H9 (cell line): ENCODE data around the gene MAD1L1. TPM values are rescaled to one million over a fixed set of nuclear protein-coding genes. Genes with fewer than 3 reads are reported as not detected.

Experiments
- DNase-seq: peaks from one replicate; pipeline ENCODE4 v3.0.0-alpha.2; 2017
- H2AFZ ChIP-seq: one replicate; pipeline ENCODE4 v1.6.1; 2013; ENCODE audit warnings: mild to moderate bottlenecking, low read length, control low read depth, moderate library complexity
- H2AK5ac ChIP-seq: 2 replicates; pipeline ENCODE4 v1.6.1; 2013; ENCODE audit warnings: low read length, control low read depth, mixed read lengths; ENCODE audit not compliant: insufficient read length
- H2BK120ac ChIP-seq: one replicate; pipeline ENCODE4 v1.6.1; 2013; ENCODE audit warnings: low read depth, mild to moderate bottlenecking, low read length, control low read depth, inconsistent platforms; ENCODE audit not compliant: poor library complexity, severe bottlenecking
- H2BK12ac ChIP-seq: 2 replicates; pipeline ENCODE4 v1.6.1; 2013; ENCODE audit warnings: low read length, control low read depth, mixed read lengths, low read depth; ENCODE audit not compliant: insufficient read length
- H2BK15ac ChIP-seq: 2 replicates; pipeline ENCODE4 v1.6.1; 2013; ENCODE audit warnings: low read depth, low read length, control low read depth
- H2BK20ac ChIP-seq: one replicate; pipeline ENCODE4 v1.6.1; 2013; ENCODE audit warnings: low read depth, mild to moderate bottlenecking, low read length, control low read depth, inconsistent platforms; ENCODE audit not compliant: poor library complexity, severe bottlenecking
- H2BK5ac ChIP-seq: 2 replicates; pipeline ENCODE4 v1.6.1; 2013; ENCODE audit warnings: low read length, control low read depth, mixed read lengths; ENCODE audit not compliant: insufficient read length
- H3K14ac ChIP-seq: 2 replicates; pipeline ENCODE4 v1.6.1; 2013; ENCODE audit warnings: low read length, control low read depth; ENCODE audit not compliant: insufficient read depth
- H3K18ac ChIP-seq: 2 replicates; pipeline ENCODE4 v1.6.1; 2013; ENCODE audit warnings: low read depth, mild to moderate bottlenecking, mixed read lengths, low read length, control low read depth; ENCODE audit not compliant: insufficient read length
- H3K23ac ChIP-seq: 2 replicates; pipeline ENCODE4 v1.6.1; 2013; ENCODE audit warnings: low read length, control low read depth, mixed read lengths, low read depth; ENCODE audit not compliant: insufficient read length
- H3K23me2 ChIP-seq: 2 replicates; pipeline ENCODE4 v1.6.1; 2013; ENCODE audit warnings: low read depth, mild to moderate bottlenecking, mixed read lengths, low read length, control low read depth; ENCODE audit not compliant: insufficient read length, poor library complexity, severe bottlenecking
- H3K27ac ChIP-seq: 2 replicates; pipeline ENCODE4 v1.5.1; 2013; ENCODE audit warnings: low read length, control low read depth, mixed read lengths, low read depth; ENCODE audit not compliant: insufficient read length
- H3K27me3 ChIP-seq: 2 replicates; pipeline ENCODE4 v1.6.1; 2013; ENCODE audit warnings: low read length, control low read depth, inconsistent platforms; ENCODE audit not compliant: insufficient read depth
- H3K4ac ChIP-seq: 2 replicates; pipeline ENCODE4 v1.6.1; 2013; ENCODE audit warnings: low read depth, mild to moderate bottlenecking, control low read depth, inconsistent platforms, low read length, moderate library complexity
- H3K4me1 ChIP-seq: 2 replicates; pipeline ENCODE4 v1.6.1; 2013; ENCODE audit warnings: low read length, control low read depth, inconsistent platforms; ENCODE audit not compliant: insufficient read depth
- H3K4me2 ChIP-seq: 2 replicates; pipeline ENCODE4 v1.6.1; 2013; ENCODE audit warnings: low read length, control low read depth, mixed read lengths; ENCODE audit not compliant: insufficient read length, insufficient read depth
- H3K56ac ChIP-seq: 2 replicates; pipeline ENCODE4 v1.6.1; 2013; ENCODE audit warnings: low read depth, mild to moderate bottlenecking, mixed read lengths, low read length, control low read depth; ENCODE audit not compliant: insufficient read length
- H3K79me1 ChIP-seq: 2 replicates; pipeline ENCODE4 v1.6.1; 2013; ENCODE audit warnings: low read depth, mild to moderate bottlenecking, moderate library complexity, low read length, control low read depth, inconsistent platforms; ENCODE audit not compliant: insufficient read depth, poor library complexity, severe bottlenecking
- H3K79me2 ChIP-seq: 2 replicates; pipeline ENCODE4 v1.6.1; 2013; ENCODE audit warnings: low read length, control low read depth, inconsistent platforms; ENCODE audit not compliant: insufficient read depth
- H3K9ac ChIP-seq: 2 replicates; pipeline ENCODE4 v1.6.1; 2013; ENCODE audit warnings: low read length, control low read depth, mixed read lengths; ENCODE audit not compliant: insufficient read length; ENCODE audit errors: extremely low read depth
- H3K9me3 ChIP-seq: one replicate; pipeline ENCODE4 v1.6.1; 2013; ENCODE audit warnings: low read depth, low read length, inconsistent platforms; ENCODE audit not compliant: control insufficient read depth
- H3T11ph ChIP-seq: one replicate; pipeline ENCODE4 v1.6.1; 2013; ENCODE audit warnings: mild to moderate bottlenecking, low read length, control low read depth, inconsistent platforms
- H4K20me1 ChIP-seq: one replicate; pipeline ENCODE4 v1.6.1; 2013; ENCODE audit not compliant: control insufficient read depth, insufficient read length, insufficient read depth
- H4K5ac ChIP-seq: 2 replicates; pipeline ENCODE4 v1.6.1; 2013; ENCODE audit warnings: low read depth, mild to moderate bottlenecking, mixed read lengths, low read length, control low read depth; ENCODE audit not compliant: insufficient read length
- H4K8ac ChIP-seq: replicated peaks from 2 replicates; pipeline ENCODE4 v1.6.1; 2013; ENCODE audit warnings: low read length, control low read depth, mixed read lengths, low read depth; ENCODE audit not compliant: insufficient read length
- H4K91ac ChIP-seq: 2 replicates; pipeline ENCODE4 v1.6.1; 2013; ENCODE audit warnings: low read depth, mild to moderate bottlenecking, moderate library complexity, mixed read lengths, low read length, control low read depth; ENCODE audit not compliant: insufficient read length
- H3K27ac Mint-ChIP-seq, 3 experiments: 2 replicates in 2 of 3; 3 replicates in 1 of 3; pipeline ENCODE4 v1.8.0; 2020 to 2021; ENCODE audit warnings: mixed read lengths in 3 of 3, mild to moderate bottlenecking in 1 of 3, moderate library complexity in 1 of 3
- H3K27me3 Mint-ChIP-seq: 2 replicates; pipeline ENCODE4 v1.8.0; 2021; ENCODE audit warnings: low read depth, mild to moderate bottlenecking, moderate library complexity, mixed read lengths
- H3K36me3 Mint-ChIP-seq, 3 experiments: 2 replicates in 2 of 3; 3 replicates in 1 of 3; pipeline ENCODE4 v1.8.0; 2020 to 2021; ENCODE audit warnings: low read depth in 3 of 3, mixed read lengths in 3 of 3; ENCODE audit not compliant: insufficient read depth in 1 of 3
- H3K4me1 Mint-ChIP-seq, 2 experiments: 2 replicates each; pipeline ENCODE4 v1.8.0; 2020; ENCODE audit warnings: mixed read lengths in 2 of 2
- H3K4me3 Mint-ChIP-seq, 2 experiments: 2 replicates in 1 of 2; 3 replicates in 1 of 2; pipeline ENCODE4 v1.8.0; 2020 to 2021; ENCODE audit warnings: mild to moderate bottlenecking in 2 of 2, mixed read lengths in 2 of 2, moderate library complexity in 1 of 2
- H3K9me3 Mint-ChIP-seq, 2 experiments: 2 replicates in 1 of 2; 3 replicates in 1 of 2; pipeline ENCODE4 v1.8.0; 2020; ENCODE audit warnings: mild to moderate bottlenecking in 2 of 2, mixed read lengths in 2 of 2, moderate library complexity in 1 of 2
- CTCF ChIP-seq: fragments of 200-600 bp; sonication (generic); conservative IDR thresholded peaks from 3 replicates; pipeline ENCODE4 v1.8.0; 2021; ENCODE audit warnings: antibody characterized with exemption, mild to moderate bottlenecking
- WGBS: extraction: QIAGEN DNeasy Blood & Tissue Kit; methylation state at CpG from one replicate; pipeline ENCODE4 v1.1.7; 2013; ENCODE audit warnings: missing lambda C conversion rate, low lambda C conversion rate, mixed read lengths; ENCODE audit not compliant: insufficient read length; ENCODE audit errors: extremely low coverage; 5-methylcytosine and 5-hydroxymethylcytosine counted together
- total RNA-seq: library from RNA; stranded (reverse); gene quantifications from 2 replicates; pipeline ENCODE4 v1.2.1, GENCODE V29; 2021

MAD1L1 gene
- total RNA-seq, 1 experiment from 2014 or later: 39.0 TPM

- H3K4ac ChIP-seq: no peak overlapping the region
- H2BK20ac ChIP-seq: no peak overlapping the region
- no peak overlapping the region for H4K8ac ChIP-seq
- no peak overlapping the region for H3K18ac ChIP-seq
- H4K91ac ChIP-seq: no peak overlapping the region
- Mint-ChIP-seq H3K27ac (no peak overlapping the region; a peak in 1 of 7 replicates), H3K9me3 (no peaks in the 10 kb centered on the region), H3K4me3 (no peak overlapping the region), H3K36me3 (no peaks in the 10 kb centered on the region; a peak in 1 of 7 replicates), H3K27me3 (no peaks in the 10 kb centered on the region), H3K4me1 (peaks cover 6 to 14% of the 10 kb centered on the region in 2 experiments; a peak in 3 of 4 replicates)
- no peak for DNase-seq
- no peak overlapping the region for H2BK15ac ChIP-seq
- H4K5ac ChIP-seq: no peak overlapping the region
- H3T11ph ChIP-seq: no peak overlapping the region
- no peak overlapping the region for H2BK12ac ChIP-seq
- no peak overlapping the region for H3K4me2 ChIP-seq
- H3K27ac ChIP-seq: no peak overlapping the region
- no peaks in the 10 kb centered on the region for H3K79me2 ChIP-seq
- no peak overlapping the region for H2BK120ac ChIP-seq
- no peaks in the 10 kb centered on the region for H3K4me1 ChIP-seq
- no peaks in the 10 kb centered on the region for H3K9me3 ChIP-seq
- no CpG with 5 or more reads among the region's 22 CpGs for WGBS
- H2BK5ac ChIP-seq: no peak overlapping the region
- no peak overlapping the region for H3K9ac ChIP-seq
- no peak for TF ChIP-seq CTCF
- H3K27me3 ChIP-seq: no peaks in the 10 kb centered on the region
- no peak overlapping the region for H2AFZ ChIP-seq
- H2AK5ac ChIP-seq: no peak overlapping the region
- no peak overlapping the region for H3K23ac ChIP-seq
- H3K23me2 ChIP-seq: no peaks in the 10 kb centered on the region
- H3K56ac ChIP-seq: no peak overlapping the region
- no peaks in the 10 kb centered on the region for H3K79me1 ChIP-seq
- no peak overlapping the region; the same call in 1 of the 2 replicates for H3K14ac ChIP-seq
- H4K20me1 ChIP-seq: no peaks in the 10 kb centered on the region
Measured at GRCh38 chr7:1814089-1814811, 418.5 kb downstream of the MAD1L1 start.
